ENCODE data around the gene NLRP8. TPM values are rescaled to one million over a fixed set of nuclear protein-coding genes. Genes with fewer than 3 reads are reported as not detected.
"Not testable (repeated sequence)": the region's sequence is repeated elsewhere in the genome, so short reads cannot be mapped to it uniquely, and the experiment has no call there.

The NLRP8 gene
- total and polyA plus RNA-seq, 4 experiments from 2014 or later, result not detected

DNA sequence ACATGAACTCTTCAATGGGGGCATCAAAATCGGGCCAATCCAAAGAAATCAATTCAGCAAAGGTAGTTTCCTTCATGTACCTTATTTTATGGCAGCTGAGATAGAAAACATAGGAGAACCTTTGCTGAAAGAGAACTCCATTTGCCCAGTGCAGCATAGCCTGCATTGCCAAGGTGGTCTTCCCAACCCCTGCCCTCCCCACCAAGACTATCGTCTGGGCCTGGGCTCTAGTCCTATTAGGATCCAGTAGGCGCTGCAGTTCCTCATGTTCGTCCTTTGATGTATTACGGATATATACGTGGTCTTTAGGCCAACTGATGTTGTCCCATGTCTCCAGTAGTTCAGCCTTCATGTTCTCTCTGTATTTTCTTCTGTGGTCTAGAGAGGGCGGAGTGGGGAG is 34.7 kb upstream of the NLRP8 start:
- Histone ChIP-seq H3K9me3 (ENCODE audit: control insufficient read depth in 1 of 2, low read length in 2 of 2) (no peaks in the 10 kb centered on the region), H3K27ac (ENCODE audit: low read depth, low read length) (no peak overlapping the region), H3K4me3 (ENCODE audit: low read length in 2 of 2) (no peak overlapping the region), H3K4me1 (ENCODE audit: insufficient read depth, low read length) (no peaks in the 10 kb centered on the region), H3K27me3 (ENCODE audit: insufficient read depth, low read length) (no peaks in the 10 kb centered on the region), H3K36me3 (ENCODE audit: insufficient read depth, low read length) (no peaks in the 10 kb centered on the region)
- ChIA-PET CTCF (ENCODE audit: partially characterized antibody) (no interaction called here), POLR2A (ENCODE audit: partially characterized antibody) (no interaction called here)
- no peak for DNase-seq
- H3K36me3 Mint-ChIP-seq, result peaks cover 0 to 4% of the 10 kb centered on the region in 2 donors
- intact Hi-C loops (cut with micrococcal nuclease), result no loop called here
- H3K9me3 Mint-ChIP-seq, result peaks cover 3 to 59% (median 20%) of the 10 kb centered on the region in 8 donors
- H3K27ac Mint-ChIP-seq, result no peak overlapping the region
- peaks cover 0 to 10% of the 10 kb centered on the region in 2 donors for H3K27me3 Mint-ChIP-seq
- no peak overlapping the region for H3K4me3 Mint-ChIP-seq
- no peaks in the 10 kb centered on the region for H3K4me1 Mint-ChIP-seq

DNA sequence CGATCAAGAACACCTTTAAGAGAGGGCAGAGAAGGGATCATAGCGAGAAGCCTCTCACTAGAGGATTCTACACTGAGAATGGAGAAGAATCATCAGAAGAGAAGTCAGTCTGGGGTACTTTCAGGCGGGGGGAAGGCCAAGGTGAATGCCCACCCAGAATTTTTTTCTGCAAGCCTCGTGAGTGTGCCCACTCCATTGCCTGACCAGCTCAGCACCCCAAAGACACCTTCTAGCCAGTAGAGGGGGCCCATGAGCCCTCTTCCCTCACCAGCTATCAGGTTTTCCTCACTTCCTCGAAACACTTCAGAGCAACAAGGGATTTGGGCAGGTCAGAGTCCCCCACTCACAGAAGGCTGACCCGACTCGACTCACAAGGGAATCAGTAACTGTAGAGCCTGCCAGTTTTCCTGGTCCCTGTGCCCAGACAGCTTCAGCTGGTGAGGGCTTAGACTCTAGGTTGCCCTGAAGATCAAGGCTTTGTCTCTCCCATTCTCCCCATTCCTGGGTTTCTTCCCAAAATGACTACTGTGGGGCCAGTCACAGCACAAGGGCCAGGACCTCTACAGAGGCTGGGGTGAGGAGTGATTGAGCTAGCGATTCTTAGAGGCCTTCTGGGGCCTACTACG is 33.9 kb upstream of the NLRP8 start:
- H3K9me3 Mint-ChIP-seq, result peaks cover 3 to 67% (median 27%) of the 10 kb centered on the region in 8 donors
- Histone ChIP-seq H3K4me1 (ENCODE audit: insufficient read depth, low read length) (no peaks in the 10 kb centered on the region), H3K27me3 (ENCODE audit: insufficient read depth, low read length) (no peaks in the 10 kb centered on the region), H3K36me3 (ENCODE audit: insufficient read depth, low read length) (no peaks in the 10 kb centered on the region), H3K4me3 (ENCODE audit: low read length in 2 of 2) (no peak overlapping the region), H3K27ac (ENCODE audit: low read depth, low read length) (no peak overlapping the region), H3K9me3 (ENCODE audit: control insufficient read depth in 1 of 2, low read length in 2 of 2) (no peaks in the 10 kb centered on the region)
- peaks cover 0 to 10% of the 10 kb centered on the region in 2 donors for H3K27me3 Mint-ChIP-seq
- intact Hi-C loops (cut with micrococcal nuclease), result no loop called here
- ChIA-PET CTCF (ENCODE audit: partially characterized antibody) (no interaction called here), POLR2A (ENCODE audit: partially characterized antibody) (no interaction called here)
- H3K4me1 Mint-ChIP-seq, result no peaks in the 10 kb centered on the region
- H3K4me3 Mint-ChIP-seq, result peak overlapping the region in 1 of 8 donors; percentile 35
- no peak overlapping the region for H3K27ac Mint-ChIP-seq
- DNase-seq, result no peak
- H3K36me3 Mint-ChIP-seq, result peaks cover 0 to 4% of the 10 kb centered on the region in 2 donors

DNA sequence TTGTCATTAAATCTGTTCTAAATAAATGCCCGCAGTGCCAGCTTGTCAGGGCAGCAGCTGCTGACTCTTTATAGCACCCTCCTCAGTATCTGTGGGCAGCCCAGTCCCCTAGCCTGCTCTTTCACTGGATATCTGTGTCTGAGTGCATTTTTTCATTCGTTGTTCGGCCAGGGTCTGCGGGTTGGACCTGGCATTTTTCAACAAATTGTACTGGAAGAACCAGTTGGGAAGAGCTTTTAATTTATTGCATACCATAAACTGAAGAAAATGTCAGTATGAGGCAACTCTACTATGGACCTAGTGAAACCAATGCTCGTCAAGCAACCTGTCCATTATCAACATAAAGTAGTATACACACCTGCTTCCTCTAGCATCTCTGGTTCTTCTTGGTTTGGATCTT is 24.1 kb upstream of the NLRP8 start:
- no peaks in the 10 kb centered on the region for H3K36me3 Mint-ChIP-seq
- H3K4me3 Mint-ChIP-seq, result peak overlapping the region in 1 of 8 donors; percentile 13
- no peaks in the 10 kb centered on the region for H3K4me1 Mint-ChIP-seq
- DNase-seq, result no peak
- H3K27me3 Mint-ChIP-seq, result peaks cover 0 to 3% of the 10 kb centered on the region in 2 donors
- H3K4me3 ChIP-seq (ENCODE audit: low read length in 2 of 2), result no peak overlapping the region
- H3K27me3 ChIP-seq (ENCODE audit: insufficient read depth, low read length), result no peaks in the 10 kb centered on the region
- intact Hi-C loops (cut with micrococcal nuclease), result no loop called here
- no peaks in the 10 kb centered on the region for H3K36me3 ChIP-seq (ENCODE audit: insufficient read depth, low read length)
- peaks cover 8 to 62% (median 38%) of the 10 kb centered on the region in 8 donors for H3K9me3 Mint-ChIP-seq
- no peaks in the 10 kb centered on the region for H3K4me1 ChIP-seq (ENCODE audit: insufficient read depth, low read length)
- ChIA-PET CTCF (ENCODE audit: partially characterized antibody) (no interaction called here), POLR2A (ENCODE audit: partially characterized antibody) (no interaction called here)
- H3K27ac ChIP-seq (ENCODE audit: low read depth, low read length), result no peak overlapping the region
- H3K27ac Mint-ChIP-seq, result no peak overlapping the region
- H3K9me3 ChIP-seq (ENCODE audit: control insufficient read depth in 1 of 2, low read length in 2 of 2), result no peaks in the 10 kb centered on the region

DNA sequence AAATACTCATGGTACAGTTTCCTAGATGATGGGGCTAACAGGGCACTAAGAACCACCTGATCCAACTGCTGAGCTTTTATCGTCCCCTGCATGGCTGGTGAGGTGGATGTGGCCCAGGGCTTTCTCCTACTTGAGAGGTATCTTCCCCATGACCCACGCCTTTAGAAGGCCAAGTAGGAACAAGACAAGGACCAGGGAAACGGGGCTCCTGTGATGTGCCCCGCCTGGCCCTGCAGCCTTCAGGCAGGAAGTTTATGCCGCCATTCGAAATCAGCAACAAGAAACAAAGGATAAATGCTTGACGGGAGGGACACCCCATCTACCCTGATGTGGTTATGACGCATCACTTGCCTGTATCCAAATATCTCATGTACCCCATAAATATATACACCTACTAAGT is 19.6 kb upstream of the NLRP8 start:
- no peak overlapping the region for H3K27ac ChIP-seq (ENCODE audit: low read depth, low read length)
- Mint-ChIP-seq H3K27me3 (peaks cover 3% of the 10 kb centered on the region in 2 donors), H3K4me1 (no peaks in the 10 kb centered on the region), H3K27ac (no peak overlapping the region), H3K36me3 (no peaks in the 10 kb centered on the region), H3K9me3 (peaks cover 2 to 41% (median 20%) of the 10 kb centered on the region in 8 donors), H3K4me3 (no peak overlapping the region)
- H3K4me3 ChIP-seq (ENCODE audit: low read length in 2 of 2), result no peak overlapping the region
- no peaks in the 10 kb centered on the region for H3K27me3 ChIP-seq (ENCODE audit: insufficient read depth, low read length)
- no peaks in the 10 kb centered on the region for H3K9me3 ChIP-seq (ENCODE audit: control insufficient read depth in 1 of 2, low read length in 2 of 2)
- DNase-seq, result no peak
- H3K36me3 ChIP-seq (ENCODE audit: insufficient read depth, low read length), result no peaks in the 10 kb centered on the region
- CTCF ChIA-PET (ENCODE audit: partially characterized antibody), result no interaction called here
- POLR2A ChIA-PET (ENCODE audit: partially characterized antibody), result no interaction called here
- H3K4me1 ChIP-seq (ENCODE audit: insufficient read depth, low read length), result no peaks in the 10 kb centered on the region
- intact Hi-C loops (cut with micrococcal nuclease), result no loop called here

DNA sequence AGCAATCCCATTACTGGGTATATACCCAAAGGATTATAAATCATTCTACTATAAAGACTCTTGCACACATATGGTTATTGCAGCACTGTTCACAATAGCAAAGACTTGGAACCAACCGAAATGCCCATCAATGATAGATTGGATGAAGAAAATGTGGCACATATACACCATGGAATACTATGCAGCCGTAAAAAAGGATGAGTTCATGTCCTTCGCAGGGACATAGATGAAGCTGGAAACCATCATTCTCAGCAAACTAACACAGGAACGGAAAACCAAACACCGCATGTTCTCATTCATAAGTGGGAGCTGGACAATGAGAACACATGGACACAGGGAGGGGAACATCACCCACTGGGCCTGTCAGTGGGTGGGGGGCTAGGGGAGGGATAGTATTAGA is 18.4 kb upstream of the NLRP8 start:
- H3K36me3 Mint-ChIP-seq; H3K9me3 ChIP-seq (ENCODE audit: control insufficient read depth in 1 of 2, low read length in 2 of 2); H3K4me1 ChIP-seq (ENCODE audit: insufficient read depth, low read length); H3K4me3 Mint-ChIP-seq; H3K27ac Mint-ChIP-seq; H3K27ac ChIP-seq (ENCODE audit: low read depth, low read length); H3K4me3 ChIP-seq (ENCODE audit: low read length in 2 of 2); H3K27me3 Mint-ChIP-seq; H3K27me3 ChIP-seq (ENCODE audit: insufficient read depth, low read length); CTCF ChIA-PET (ENCODE audit: partially characterized antibody); H3K36me3 ChIP-seq (ENCODE audit: insufficient read depth, low read length); DNase-seq; POLR2A ChIA-PET (ENCODE audit: partially characterized antibody); intact Hi-C loops (cut with micrococcal nuclease); H3K4me1 Mint-ChIP-seq: not testable (repeated sequence)
- H3K9me3 Mint-ChIP-seq, result peaks cover 2 to 40% (median 18%) of the 10 kb centered on the region in 8 donors

DNA sequence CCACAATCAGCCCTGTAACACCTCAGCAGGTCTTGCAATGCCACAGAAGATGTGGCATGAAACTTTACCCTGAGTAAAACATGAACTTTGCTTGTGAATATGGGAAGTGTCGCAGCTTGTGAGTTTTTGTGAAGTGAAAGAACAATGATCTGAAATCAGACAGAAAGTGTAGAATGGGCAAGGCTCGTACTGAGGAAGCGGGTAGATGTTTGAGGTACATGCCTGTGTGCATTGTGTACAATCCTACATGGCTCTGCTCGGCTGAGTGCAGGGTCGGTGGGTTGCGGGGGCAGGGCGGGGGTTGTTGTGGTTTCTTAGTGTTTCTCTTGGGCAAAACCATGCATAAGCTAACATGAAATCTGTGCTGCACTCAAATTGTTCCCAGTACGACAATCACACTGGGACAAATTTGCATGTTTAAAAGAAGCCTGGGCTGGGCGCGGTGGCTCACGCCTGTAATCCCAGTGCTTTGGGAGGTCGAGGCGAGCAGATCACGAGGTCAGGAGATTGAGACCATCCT is 16.6 kb upstream of the NLRP8 start:
- intact Hi-C loops (cut with micrococcal nuclease), result no loop called here
- no peaks in the 10 kb centered on the region for H3K27me3 ChIP-seq (ENCODE audit: insufficient read depth, low read length)
- H3K9me3 ChIP-seq (ENCODE audit: control insufficient read depth in 1 of 2, low read length in 2 of 2), result no peaks in the 10 kb centered on the region
- no peaks in the 10 kb centered on the region for H3K4me1 ChIP-seq (ENCODE audit: insufficient read depth, low read length)
- no peak overlapping the region for H3K4me3 Mint-ChIP-seq
- peaks cover 0 to 3% of the 10 kb centered on the region in 2 donors for H3K27me3 Mint-ChIP-seq
- H3K4me3 ChIP-seq (ENCODE audit: low read length in 2 of 2), result no peak overlapping the region
- no peak overlapping the region for H3K27ac Mint-ChIP-seq
- ChIA-PET POLR2A (ENCODE audit: partially characterized antibody) (no interaction called here), CTCF (ENCODE audit: partially characterized antibody) (interaction anchor here (0.6 kb wide), 1 partner anchor 67 kb away, joined by 3 read pairs; no protein-coding TSS in a partner anchor)
- peaks cover 0 to 43% (median 15%) of the 10 kb centered on the region in 8 donors for H3K9me3 Mint-ChIP-seq
- H3K36me3 Mint-ChIP-seq, result no peaks in the 10 kb centered on the region
- no peaks in the 10 kb centered on the region for H3K4me1 Mint-ChIP-seq
- no peak overlapping the region for H3K27ac ChIP-seq (ENCODE audit: low read depth, low read length)
- H3K36me3 ChIP-seq (ENCODE audit: insufficient read depth, low read length), result no peaks in the 10 kb centered on the region
- DNase-seq, result no peak

DNA sequence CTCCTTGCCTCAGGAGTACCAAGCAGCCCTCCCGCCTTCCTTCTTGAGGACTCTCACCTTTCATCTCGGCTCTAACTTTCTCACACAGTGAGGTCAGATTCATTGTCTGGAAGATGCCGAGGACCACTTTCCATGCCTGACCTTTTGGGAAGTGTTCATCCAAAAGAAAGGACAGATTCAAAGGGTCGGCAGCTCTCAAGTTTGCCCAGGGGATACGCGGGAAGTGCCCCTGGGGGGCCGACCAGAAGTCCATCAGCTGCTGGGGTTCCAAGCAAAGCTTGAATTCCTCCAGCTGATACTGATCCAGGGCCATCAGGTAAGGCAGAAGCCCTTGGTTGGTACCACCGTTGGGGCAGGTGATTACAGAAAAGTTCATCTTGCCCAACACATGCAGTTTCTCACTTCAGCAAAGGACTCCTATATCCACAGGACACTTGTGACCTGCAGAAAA is 15.7 kb upstream of the NLRP8 start, which contains the start of gene NLRP13:
TSS of gene NLRP13 (minus strand) at position 401 of the 451 bp plus-strand sequence. CDS start at position 376, 25 bp downstream.
- peaks cover 0 to 45% (median 13%) of the 10 kb centered on the region in 8 donors for H3K9me3 Mint-ChIP-seq
- no peak for DNase-seq
- Histone ChIP-seq H3K4me3 (ENCODE audit: low read length in 2 of 2) (no peak within 1 kb of the TSS), H3K27ac (ENCODE audit: low read depth, low read length) (no peak within 1 kb of the TSS), H3K4me1 (ENCODE audit: insufficient read depth, low read length) (no peaks in the 10 kb centered on the region), H3K27me3 (ENCODE audit: insufficient read depth, low read length) (no peaks in the 10 kb centered on the region), H3K9me3 (ENCODE audit: control insufficient read depth in 1 of 2, low read length in 2 of 2) (no peaks in the 10 kb centered on the region), H3K36me3 (ENCODE audit: insufficient read depth, low read length) (no peaks in the 10 kb centered on the region)
- no peaks in the 10 kb centered on the region for H3K36me3 Mint-ChIP-seq
- intact Hi-C loops (cut with micrococcal nuclease), result no loop called here
- H3K4me1 Mint-ChIP-seq, result no peaks in the 10 kb centered on the region
- no peak within 1 kb of the TSS for H3K27ac Mint-ChIP-seq
- H3K4me3 Mint-ChIP-seq, result no peak within 1 kb of the TSS
- ChIA-PET CTCF (ENCODE audit: partially characterized antibody) (no interaction called here), POLR2A (ENCODE audit: partially characterized antibody) (no interaction called here)
- H3K27me3 Mint-ChIP-seq, result peaks cover 0 to 3% of the 10 kb centered on the region in 2 donors
